Astrocyte (in vitro differentiated cells and primary cell): ENCODE data around the gene NBL1. TPM values are rescaled to one million over a fixed set of nuclear protein-coding genes. Genes with fewer than 3 reads are reported as not detected.

Experiments used
- DNase-seq: peaks from one replicate; pipeline ENCODE4 v3.0.0-alpha.2; 2010; ENCODE audit warnings: low read depth
- FAIRE-seq: peaks from 2 replicates; lab custom pipeline; 2011; peaks lifted over from hg19 to GRCh38; lab: Jason Lieb, UNC
- H2AFZ ChIP-seq: 2 replicates; pipeline ENCODE4 v1.6.0; 2012; ENCODE audit warnings: low read depth, low read length, inconsistent platforms
- H3K27ac ChIP-seq: 2 replicates; pipeline ENCODE4 v1.5.1; 2011; ENCODE audit warnings: low read depth, low read length, inconsistent platforms
- H3K27me3 ChIP-seq: 2 replicates; pipeline ENCODE4 v1.6.0; 2011; ENCODE audit warnings: low read length, inconsistent platforms; ENCODE audit not compliant: insufficient read depth
- H3K36me3 ChIP-seq: 2 replicates; pipeline ENCODE4 v1.5.1; 2011; ENCODE audit warnings: low read length, inconsistent platforms; ENCODE audit not compliant: insufficient read depth
- H3K4me1 ChIP-seq: 2 replicates; pipeline ENCODE4 v1.5.1; 2011; ENCODE audit warnings: low read length, inconsistent platforms; ENCODE audit not compliant: insufficient read depth
- H3K4me2 ChIP-seq: 2 replicates; pipeline ENCODE4 v1.6.0; 2012; ENCODE audit warnings: low read length, inconsistent platforms
- H3K4me3 ChIP-seq: 2 replicates; pipeline ENCODE4 v1.5.1; 2011; ENCODE audit warnings: low read depth, mild to moderate bottlenecking, low read length, inconsistent platforms; ENCODE audit not compliant: insufficient read depth
- H3K79me2 ChIP-seq: 2 replicates; pipeline ENCODE4 v1.6.0; 2012; ENCODE audit warnings: mild to moderate bottlenecking, low read length, inconsistent platforms; ENCODE audit not compliant: insufficient read depth
- H3K9ac ChIP-seq: 2 replicates; pipeline ENCODE4 v1.6.0; 2012; ENCODE audit warnings: mild to moderate bottlenecking, low read length, inconsistent platforms
- H3K9me3 ChIP-seq: 2 replicates; pipeline ENCODE4 v1.5.1; 2012; ENCODE audit warnings: low read depth, mild to moderate bottlenecking, low read length, inconsistent platforms; ENCODE audit not compliant: insufficient read depth
- H4K20me1 ChIP-seq: 2 replicates; pipeline ENCODE4 v1.6.0; 2012; ENCODE audit warnings: low read length, inconsistent platforms; ENCODE audit not compliant: insufficient read depth
- H3K27ac Mint-ChIP-seq: one replicate; pipeline ENCODE4 v1.8.0; 2021; ENCODE audit warnings: mild to moderate bottlenecking, mixed read lengths; ENCODE audit not compliant: unreplicated experiment
- H3K27me3 Mint-ChIP-seq: one replicate; pipeline ENCODE4 v1.8.0; 2021; ENCODE audit warnings: low read depth, mixed read lengths; ENCODE audit not compliant: unreplicated experiment
- H3K36me3 Mint-ChIP-seq: one replicate; pipeline ENCODE4 v1.8.0; 2021; ENCODE audit warnings: low read depth, mixed read lengths; ENCODE audit not compliant: unreplicated experiment
- H3K4me1 Mint-ChIP-seq: one replicate; pipeline ENCODE4 v1.8.0; 2021; ENCODE audit warnings: low read depth, mixed read lengths; ENCODE audit not compliant: unreplicated experiment
- H3K4me3 Mint-ChIP-seq: one replicate; pipeline ENCODE4 v1.8.0; 2021; ENCODE audit warnings: mild to moderate bottlenecking, moderate library complexity, mixed read lengths; ENCODE audit not compliant: unreplicated experiment
- H3K9me3 Mint-ChIP-seq: one replicate; pipeline ENCODE4 v1.8.0; 2021; ENCODE audit warnings: mild to moderate bottlenecking, mixed read lengths; ENCODE audit not compliant: unreplicated experiment
- EZH2 ChIP-seq: IDR thresholded peaks from 2 replicates; pipeline ENCODE4 v1.6.1; 2012; ENCODE audit warnings: mild to moderate bottlenecking, low read length, inconsistent platforms; ENCODE audit not compliant: insufficient read depth
- total RNA-seq: library from RNA; stranded (reverse); gene quantifications from 2 replicates; pipeline ENCODE4 v1.2.1, GENCODE V29; 2021
- TF ChIP-seq, protein P1 (sequence below): IDR thresholded peaks from 2 replicates; pipeline ENCODE4 v1.5.1; 2011; ENCODE audit warnings: low read depth, mild to moderate bottlenecking, inconsistent platforms, low read length, moderate library complexity; ENCODE audit not compliant: insufficient read depth

Gene NBL1
- total RNA-seq, 1 donor from 2014 or later = 58.3 TPM

GRCh38 chr1:19688041-19688842 lies 44.1 kb downstream of the NBL1 start:
- Histone ChIP-seq H3K4me1 (no peaks in the 10 kb centered on the region), H3K4me3 (no peak overlapping the region), H4K20me1 (no peaks in the 10 kb centered on the region), H3K27ac (no peak overlapping the region), H3K9ac (no peak overlapping the region), H3K27me3 (no peaks in the 10 kb centered on the region), H3K36me3 (no peaks in the 10 kb centered on the region), H3K9me3 (peaks cover 4% of the 10 kb centered on the region), H2AFZ (no peak overlapping the region), H3K79me2 (no peaks in the 10 kb centered on the region), H3K4me2 (no peak overlapping the region)
- H3K27ac Mint-ChIP-seq = no peak overlapping the region
- H3K9me3 Mint-ChIP-seq = peaks cover 2% of the 10 kb centered on the region
- no peak for FAIRE-seq
- H3K4me3 Mint-ChIP-seq = no peak overlapping the region
- no peak for DNase-seq
- H3K36me3 Mint-ChIP-seq = peaks cover 5% of the 10 kb centered on the region
- H3K27me3 Mint-ChIP-seq = peaks cover 13% of the 10 kb centered on the region
- TF ChIP-seq, protein P1, sequence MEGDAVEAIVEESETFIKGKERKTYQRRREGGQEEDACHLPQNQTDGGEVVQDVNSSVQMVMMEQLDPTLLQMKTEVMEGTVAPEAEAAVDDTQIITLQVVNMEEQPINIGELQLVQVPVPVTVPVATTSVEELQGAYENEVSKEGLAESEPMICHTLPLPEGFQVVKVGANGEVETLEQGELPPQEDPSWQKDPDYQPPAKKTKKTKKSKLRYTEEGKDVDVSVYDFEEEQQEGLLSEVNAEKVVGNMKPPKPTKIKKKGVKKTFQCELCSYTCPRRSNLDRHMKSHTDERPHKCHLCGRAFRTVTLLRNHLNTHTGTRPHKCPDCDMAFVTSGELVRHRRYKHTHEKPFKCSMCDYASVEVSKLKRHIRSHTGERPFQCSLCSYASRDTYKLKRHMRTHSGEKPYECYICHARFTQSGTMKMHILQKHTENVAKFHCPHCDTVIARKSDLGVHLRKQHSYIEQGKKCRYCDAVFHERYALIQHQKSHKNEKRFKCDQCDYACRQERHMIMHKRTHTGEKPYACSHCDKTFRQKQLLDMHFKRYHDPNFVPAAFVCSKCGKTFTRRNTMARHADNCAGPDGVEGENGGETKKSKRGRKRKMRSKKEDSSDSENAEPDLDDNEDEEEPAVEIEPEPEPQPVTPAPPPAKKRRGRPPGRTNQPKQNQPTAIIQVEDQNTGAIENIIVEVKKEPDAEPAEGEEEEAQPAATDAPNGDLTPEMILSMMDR = no peak
- no peak for TF ChIP-seq EZH2
- no peaks in the 10 kb centered on the region for H3K4me1 Mint-ChIP-seq

DNA sequence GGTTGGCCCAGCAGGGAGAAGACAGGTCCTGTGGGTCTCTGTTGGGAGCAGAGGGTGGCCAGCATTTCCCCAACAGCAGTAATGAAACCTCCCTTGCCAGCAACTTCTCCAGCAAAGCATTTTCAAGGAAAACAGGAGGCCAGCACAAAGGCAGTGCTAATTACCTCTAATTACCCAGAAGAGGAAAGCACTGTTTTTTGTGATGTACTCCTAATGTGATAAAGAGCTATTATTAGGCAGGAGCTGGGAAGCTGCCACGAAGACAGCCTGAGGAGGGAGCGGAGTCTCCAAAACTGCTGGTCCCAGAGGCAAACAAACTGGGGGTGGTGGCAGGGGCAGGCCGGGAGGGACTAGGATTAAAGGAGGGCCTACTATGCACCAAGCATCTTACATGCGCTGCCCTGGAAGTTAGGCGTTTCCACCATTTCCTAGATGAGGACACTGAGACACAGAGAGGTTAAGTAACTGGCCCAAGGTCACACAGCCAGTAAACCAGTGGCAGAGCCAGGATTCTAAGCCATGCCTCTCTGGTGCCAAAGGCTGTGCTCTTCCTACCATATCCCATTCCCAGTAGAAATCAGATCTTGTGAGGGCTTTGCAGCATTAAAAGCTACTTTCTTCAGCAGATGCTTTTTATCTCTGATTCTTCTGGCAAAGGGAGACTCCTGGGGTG lies 45.1 kb downstream of the NBL1 start:
- Histone ChIP-seq H3K9me3 (peaks cover 4% of the 10 kb centered on the region), H3K27me3 (no peaks in the 10 kb centered on the region), H2AFZ (no peak overlapping the region), H3K4me3 (no peak overlapping the region), H3K4me1 (no peaks in the 10 kb centered on the region), H3K9ac (no peak overlapping the region), H3K79me2 (no peaks in the 10 kb centered on the region), H4K20me1 (no peaks in the 10 kb centered on the region), H3K36me3 (no peaks in the 10 kb centered on the region), H3K27ac (no peak overlapping the region), H3K4me2 (no peak overlapping the region)
- TF ChIP-seq, protein P1 = no peak
- no peak for TF ChIP-seq EZH2
- DNase-seq (no peak), FAIRE-seq (no peak)
- Mint-ChIP-seq H3K9me3 (peaks cover 2% of the 10 kb centered on the region), H3K4me3 (no peak overlapping the region), H3K27me3 (peaks cover 15% of the 10 kb centered on the region), H3K27ac (no peak overlapping the region), H3K36me3 (peaks cover 5% of the 10 kb centered on the region), H3K4me1 (no peaks in the 10 kb centered on the region)
